GM12878 (cell line): ENCODE results near the gene AMPD3. TPM values are rescaled to one million over a fixed set of nuclear protein-coding genes. Genes with fewer than 3 reads are reported as not detected.

Source experiments
- ATAC-seq: fragments of 200-7000 bp; cut with Tn5 transposase; 3 replicates; pipeline ENCODE4 v1.9.1; 2020; ENCODE audit warnings: mild to moderate bottlenecking, moderate library complexity
- BruUV-seq: library from RNA; stranded (reverse); fragments of 400-500 nt; replicated peaks from 2 replicates; lab custom pipeline; 2021; lab: Mats Ljungman, UMichigan
- CTCF ChIA-PET: fragments of 300-600 bp; sonication (Branson Sonifier 250); formaldehyde crosslinking; extraction: SDS; loops from one replicate; lab custom pipeline; 2021; ENCODE audit warnings: inconsistent platforms; lab: Yijun Ruan, JAX
- POLR2A ChIA-PET: fragments of 350-600 bp; formaldehyde crosslinking; extraction: SDS; loops from one replicate; lab custom pipeline; 2021; ENCODE audit warnings: inconsistent platforms; lab: Charles Lee
- RAD21 ChIA-PET: fragments of 300-600 bp; sonication (Branson Sonifier 250); formaldehyde crosslinking; loops from one replicate; lab custom pipeline; 2023; ENCODE audit warnings: antibody characterized with exemption; ENCODE audit not compliant: unreplicated experiment; lab: Charles Lee
- SMC1A ChIA-PET: fragments of 300-600 bp; sonication (Branson Sonifier 250); formaldehyde crosslinking; loops from one replicate; lab custom pipeline; 2023; ENCODE audit not compliant: unreplicated experiment, uncharacterized antibody; lab: Charles Lee
- DNase-seq: peaks from one replicate; pipeline ENCODE4 v3.0.0-alpha.2; 2011; ENCODE audit warnings: low read depth, low spot score
- FAIRE-seq: peaks from 3 replicates; lab custom pipeline; 2011; peaks lifted over from hg19 to GRCh38; lab: Jason Lieb, UNC
- H2AFZ ChIP-seq: 2 replicates; pipeline ENCODE4 v1.6.0; 2011; ENCODE audit warnings: low read depth, low read length, control low read depth; ENCODE audit not compliant: control insufficient read depth
- H3K27ac ChIP-seq: 2 replicates; pipeline ENCODE4 v1.5.1; 2011; ENCODE audit warnings: control low read depth; ENCODE audit not compliant: control insufficient read depth, insufficient read depth
- H3K27me3 ChIP-seq, 2 experiments: replicated peaks in 1 of 2; 2 replicates each; pipeline versions ENCODE4 v1.6.0 to v1.6.1; 2011; ENCODE audit warnings: low read length in 1 of 2; ENCODE audit not compliant: control insufficient read depth in 2 of 2, insufficient read depth in 2 of 2
- H3K36me3 ChIP-seq, 2 experiments: 2 replicates each; pipeline ENCODE4 v1.5.1; 2011; ENCODE audit warnings: low read length in 1 of 2; ENCODE audit not compliant: control insufficient read depth in 2 of 2, insufficient read depth in 2 of 2
- H3K4me1 ChIP-seq: 2 replicates; pipeline ENCODE4 v1.6.1; 2011; ENCODE audit warnings: mild to moderate bottlenecking, low read length, moderate library complexity, mixed read lengths; ENCODE audit not compliant: control insufficient read depth, insufficient read depth
- H3K4me2 ChIP-seq: 2 replicates; pipeline ENCODE4 v1.6.0; 2011; ENCODE audit warnings: control low read depth; ENCODE audit not compliant: control insufficient read depth, insufficient read depth
- H3K4me3 ChIP-seq: fragments of 200-600 bp; sonication (generic); 2 replicates; pipeline ENCODE4 v1.5.1; 2016
- H3K79me2 ChIP-seq: 2 replicates; pipeline ENCODE4 v1.6.0; 2011; ENCODE audit warnings: low read length; ENCODE audit not compliant: control insufficient read depth, insufficient read depth
- H3K9ac ChIP-seq: 2 replicates; pipeline ENCODE4 v1.8.0; 2011; ENCODE audit warnings: low read length, control low read depth, mixed read lengths; ENCODE audit not compliant: control insufficient read depth, insufficient read depth
- H3K9me3 ChIP-seq: replicated peaks from 3 replicates; pipeline ENCODE4 v1.5.1; 2011; ENCODE audit warnings: mild to moderate bottlenecking, low read length; ENCODE audit not compliant: control insufficient read depth, insufficient read depth
- H4K20me1 ChIP-seq: 2 replicates; pipeline ENCODE4 v1.6.0; 2011; ENCODE audit not compliant: control insufficient read depth, insufficient read depth
- BCL3 ChIP-seq: IDR thresholded peaks from 2 replicates; pipeline ENCODE4 v1.6.1; 2011; ENCODE audit warnings: borderline replicate concordance, low read depth, mild to moderate bottlenecking, moderate library complexity, low read length; ENCODE audit not compliant: insufficient read depth, poor library complexity, severe bottlenecking
- CHD1 ChIP-seq: IDR thresholded peaks from 2 replicates; pipeline ENCODE4 v1.6.1; 2012; ENCODE audit warnings: low read depth, low read length, improper control_type of control experiment
- CREB1 ChIP-seq: IDR thresholded peaks from 2 replicates; pipeline ENCODE4 v1.6.1; 2012; ENCODE audit warnings: low read depth, mild to moderate bottlenecking, inconsistent platforms
- CTCF ChIP-seq, 3 experiments: IDR thresholded peaks in 2 of 3; conservative IDR thresholded peaks in 1 of 3; 2 replicates each; pipeline ENCODE4 v1.5.1; 2011; ENCODE audit warnings: low read depth in 3 of 3, low read length in 3 of 3, mild to moderate bottlenecking in 3 of 3, control low read depth in 2 of 3, moderate library complexity in 2 of 3, inconsistent platforms in 1 of 3, mixed read lengths in 1 of 3; ENCODE audit not compliant: control insufficient read depth in 2 of 3, insufficient read depth in 1 of 3; ENCODE audit errors: extremely low read depth in 1 of 3
- NKRF ChIP-seq: fragments of 450-650 bp; conservative IDR thresholded peaks from 2 replicates; pipeline ENCODE4 v1.6.1; 2017; ENCODE audit warnings: mild to moderate bottlenecking, moderate library complexity
- POLR2A ChIP-seq: IDR thresholded peaks from 2 replicates; pipeline ENCODE4 v1.6.1; 2011; ENCODE audit warnings: low read depth, mild to moderate bottlenecking, low read length
- REST ChIP-seq: IDR thresholded peaks from 2 replicates; pipeline ENCODE4 v1.6.1; 2012; ENCODE audit warnings: mild to moderate bottlenecking, low read depth, low read length
- ZBTB40 ChIP-seq: fragments of 450-650 bp; IDR thresholded peaks from 2 replicates; pipeline ENCODE4 v1.6.1; 2016; ENCODE audit warnings: mild to moderate bottlenecking, moderate library complexity, borderline replicate concordance
- ZNF384 ChIP-seq: IDR thresholded peaks from 2 replicates; pipeline ENCODE4 v1.6.1; 2012; ENCODE audit warnings: low read depth, mild to moderate bottlenecking, low read length, improper control_type of control experiment, borderline replicate concordance
- WGBS: methylation state at CpG from one replicate; pipeline ENCODE4 v1.1.6; 2016; ENCODE audit warnings: low lambda C conversion rate; ENCODE audit not compliant: insufficient replicate concordance, insufficient coverage; ENCODE audit errors: missing lambda C conversion rate; 5-methylcytosine and 5-hydroxymethylcytosine counted together
- in situ Hi-C: fragments of 300-500 bp; cut with MboI; formaldehyde crosslinking; loops from 9 replicates; pipeline ENCODE4 v1.14.3; 2018; ENCODE audit warnings: mixed read lengths
- intact Hi-C: fragments of 100-400 bp; cut with micrococcal nuclease; formaldehyde crosslinking; loops from one replicate; pipeline ENCODE4 v1.14.2; 2022; ENCODE audit not compliant: unreplicated experiment
- polyA plus RNA-seq, 11 experiments: library from polyadenylated mRNA; depleted of rRNA in 4 of 11; unstranded in 6 of 11; stranded (reverse) in 5 of 11; fragments of >200 nt; fragmentation: Nextera tagmentation in 4 of 11; fragmentation: Illumina TruSeq in 1 of 11; extraction: Ambion mirVana in 4 of 11; extraction: Trizol in 1 of 11; gene quantifications; 1 replicate in 1 of 11; 2 replicates in 10 of 11; pipeline versions ENCODE4 v1.2.1 to v1.2.3, GENCODE V29; 2011 to 2016; ENCODE audit warnings: inconsistent platforms in 2 of 11, missing spikeins in 2 of 11, low read depth in 1 of 11
- total RNA-seq, 4 experiments: library from RNA; depleted of rRNA in 3 of 4; stranded (reverse); fragments of >200 nt in 3 of 4; fragmentation: Illumina TruSeq in 1 of 4; extraction: Trizol in 1 of 4; gene quantifications; 2 replicates each; pipeline versions ENCODE4 v1.2.1 to v1.2.3, GENCODE V29; 2013 to 2021

The AMPD3 gene
- total and polyA plus RNA-seq, 10 of the 15 experiments (the other 5 are each of a cell fraction or from before 2014, with no cell fraction given), result 5.6 to 28.6 (median 15.9) TPM

GRCh38 chr11:10504490-10504889 lies 49.4 kb downstream of the AMPD3 start:
- H3K27ac ChIP-seq, result no peak overlapping the region
- ChIA-PET SMC1A (interaction anchor here (1.0 to 1.6 kb wide), 4 partner anchors 44 to 1374 kb away, joined by 3 to 4 read pairs (median 4); no protein-coding TSS in a partner anchor), POLR2A (no interaction called here), RAD21 (no interaction called here), CTCF (no interaction called here)
- no peaks in the 10 kb centered on the region for H4K20me1 ChIP-seq
- no peaks in the 10 kb centered on the region for H3K9me3 ChIP-seq
- ATAC-seq, result no peak
- no peak overlapping the region for H3K9ac ChIP-seq
- no peaks in the 10 kb centered on the region for H3K27me3 ChIP-seq
- H3K4me2 ChIP-seq, result no peak overlapping the region
- H3K79me2 ChIP-seq, result no peaks in the 10 kb centered on the region
- BruUV-seq, result no TSS peak
- in situ Hi-C loops (no loop called here), intact Hi-C loops (no loop called here)
- no peak overlapping the region for H3K4me3 ChIP-seq
- no peak overlapping the region for H2AFZ ChIP-seq
- no peaks in the 10 kb centered on the region for H3K4me1 ChIP-seq
- 87% methylated on average over 10 of the region's 11 CpGs for WGBS
- DNase-seq, result no peak
- peaks cover 0 to 8% of the 10 kb centered on the region in 2 experiments; a peak in 3 of 4 replicates for H3K36me3 ChIP-seq
- no peak for FAIRE-seq
- TF ChIP-seq NKRF (no peak), BCL3 (no peak), POLR2A (no peak), CREB1 (no peak), CHD1 (no peak), ZBTB40 (no peak), ZNF384 (no peak), REST (no peak), CTCF (IDR thresholded peaks at IDR 0.05 in 2 of 3, conservative IDR thresholded peaks at IDR 0.05 in 1 of 3; ENCODE audit: control insufficient read depth in 2 of 3, extremely low read depth in 1 of 3, insufficient read depth in 1 of 3, low read depth in 3 of 3, low read length in 3 of 3) (no peak)
